IMR-90 (cell line): ENCODE measurements around the gene C7. TPM values are rescaled to one million over a fixed set of nuclear protein-coding genes. Genes with fewer than 3 reads are reported as not detected.

Source experiments
- ATAC-seq: fragments of 200-7000 bp; cut with Tn5 transposase; 2 replicates; pipeline ENCODE4 v1.9.1; 2020; ENCODE audit warnings: low read depth, mild to moderate bottlenecking, moderate library complexity
- BruUV-seq: library from RNA; stranded (reverse); fragments of 400-500 nt; replicated peaks from 2 replicates; lab custom pipeline; 2021; lab: Mats Ljungman, UMichigan
- CTCF ChIA-PET: fragments of 300-600 bp; formaldehyde crosslinking; extraction: SDS; loops from one replicate; lab custom pipeline; 2021; ENCODE audit warnings: antibody characterized with exemption; lab: Yijun Ruan, JAX
- POLR2A ChIA-PET: fragments of 300-600 bp; sonication (Branson Sonifier 250); formaldehyde crosslinking; loops from one replicate; lab custom pipeline; 2022; ENCODE audit warnings: antibody characterized with exemption; ENCODE audit not compliant: unreplicated experiment; lab: Charles Lee
- DNase-seq: peaks from one replicate; pipeline ENCODE4 v3.0.0; 2013
- H2AFZ ChIP-seq: replicated peaks from 2 replicates; pipeline ENCODE3; 2013; ENCODE audit warnings: low read length, mild to moderate bottlenecking; ENCODE audit not compliant: poor library complexity
- H2AK5ac ChIP-seq: 2 replicates; pipeline ENCODE4 v1.6.1; 2013; ENCODE audit warnings: low read depth, low read length, inconsistent platforms
- H2AK9ac ChIP-seq: replicated peaks from 2 replicates; pipeline ENCODE3; 2013; ENCODE audit warnings: mild to moderate bottlenecking, low read depth, low read length, moderate library complexity; ENCODE audit not compliant: poor library complexity
- H2BK120ac ChIP-seq: 2 replicates; pipeline ENCODE4 v1.6.1; 2013; ENCODE audit warnings: low read depth, low read length, inconsistent platforms
- H2BK15ac ChIP-seq: 3 replicates; pipeline ENCODE4 v1.6.1; 2013; ENCODE audit warnings: low read depth, low read length, inconsistent platforms
- H2BK20ac ChIP-seq: 2 replicates; pipeline ENCODE4 v1.6.1; 2013; ENCODE audit warnings: low read depth, mild to moderate bottlenecking, inconsistent platforms, low read length, moderate library complexity
- H2BK5ac ChIP-seq: 2 replicates; pipeline ENCODE4 v1.6.1; 2013; ENCODE audit warnings: mild to moderate bottlenecking, low read depth, low read length, inconsistent platforms; ENCODE audit not compliant: poor library complexity, severe bottlenecking
- H3K14ac ChIP-seq: replicated peaks from 2 replicates; pipeline ENCODE4 v1.6.1; 2013; ENCODE audit warnings: low read depth, low read length, inconsistent platforms
- H3K18ac ChIP-seq: 2 replicates; pipeline ENCODE4 v1.6.1; 2013; ENCODE audit warnings: low read depth, low read length, control low read depth
- H3K23ac ChIP-seq: 2 replicates; pipeline ENCODE4 v1.6.1; 2013; ENCODE audit warnings: low read depth, low read length, inconsistent platforms
- H3K27ac ChIP-seq: 2 replicates; pipeline ENCODE4 v1.5.1; 2013; ENCODE audit warnings: mild to moderate bottlenecking, control low read depth, low read length; ENCODE audit not compliant: insufficient read depth
- H3K27me3 ChIP-seq: 2 replicates; pipeline ENCODE4 v1.6.1; 2013; ENCODE audit warnings: low read length; ENCODE audit not compliant: control insufficient read depth, insufficient read depth
- H3K36me3 ChIP-seq: 2 replicates; pipeline ENCODE4 v1.6.1; 2013; ENCODE audit warnings: low read length, mixed read lengths; ENCODE audit not compliant: control insufficient read depth, insufficient read depth
- H3K4ac ChIP-seq: 2 replicates; pipeline ENCODE4 v1.6.1; 2013; ENCODE audit warnings: low read depth, low read length, inconsistent platforms
- H3K4me1 ChIP-seq: 2 replicates; pipeline ENCODE4 v1.6.1; 2013; ENCODE audit warnings: low read length, mixed read lengths; ENCODE audit not compliant: control insufficient read depth, insufficient read depth
- H3K4me2 ChIP-seq: 2 replicates; pipeline ENCODE4 v1.6.1; 2013; ENCODE audit warnings: low read depth, mild to moderate bottlenecking, control low read depth, low read length, moderate library complexity
- H3K4me3 ChIP-seq: 2 replicates; pipeline ENCODE4 v1.5.1; 2013; ENCODE audit warnings: low read depth, mild to moderate bottlenecking, control low read depth, low read length, moderate library complexity; ENCODE audit not compliant: insufficient read depth
- H3K56ac ChIP-seq: 2 replicates; pipeline ENCODE4 v1.6.1; 2013; ENCODE audit warnings: low read length, inconsistent platforms; ENCODE audit not compliant: insufficient read depth; ENCODE audit errors: extremely low read depth
- H3K79me1 ChIP-seq, 2 experiments: 2 replicates each; pipeline ENCODE4 v1.6.1; 2013; ENCODE audit warnings: low read length in 2 of 2, inconsistent platforms in 1 of 2, low read depth in 1 of 2
- H3K9ac ChIP-seq: 2 replicates; pipeline ENCODE4 v1.6.1; 2013; ENCODE audit warnings: low read depth, low read length, control low read depth
- H3K9me1 ChIP-seq: 2 replicates; pipeline ENCODE4 v1.6.1; 2013; ENCODE audit warnings: low read length, inconsistent platforms; ENCODE audit not compliant: insufficient read depth
- H3K9me3 ChIP-seq: 2 replicates; pipeline ENCODE4 v1.6.1; 2013; ENCODE audit warnings: low read length; ENCODE audit not compliant: control insufficient read depth, insufficient read depth
- H4K20me1 ChIP-seq: 2 replicates; pipeline ENCODE4 v1.6.1; 2013; ENCODE audit warnings: low read length, inconsistent platforms; ENCODE audit not compliant: insufficient read depth
- H4K5ac ChIP-seq: 2 replicates; pipeline ENCODE4 v1.6.1; 2013; ENCODE audit warnings: mild to moderate bottlenecking, low read depth, low read length, control low read depth
- H4K8ac ChIP-seq, 2 experiments: 2 replicates each; pipeline ENCODE4 v1.6.1; 2013; ENCODE audit warnings: low read depth in 2 of 2, low read length in 2 of 2, control low read depth in 1 of 2, inconsistent platforms in 1 of 2
- H4K91ac ChIP-seq: 2 replicates; pipeline ENCODE4 v1.6.1; 2013; ENCODE audit warnings: low read depth, low read length, inconsistent platforms; ENCODE audit not compliant: insufficient read depth
- CEBPB ChIP-seq: IDR thresholded peaks from 2 replicates; pipeline ENCODE4 v1.6.1; 2012; ENCODE audit warnings: low read depth, low read length, improper control_type of control experiment
- FOS ChIP-seq: fragments of 150-350 bp; IDR thresholded peaks from 2 replicates; pipeline ENCODE4 v1.6.1; 2016; ENCODE audit warnings: low read depth, low read length
- MAZ ChIP-seq: IDR thresholded peaks from 2 replicates; pipeline ENCODE4 v1.6.1; 2012; ENCODE audit warnings: low read depth, mild to moderate bottlenecking, low read length, improper control_type of control experiment, moderate library complexity, borderline replicate concordance
- MXI1 ChIP-seq: IDR thresholded peaks from 2 replicates; pipeline ENCODE4 v1.6.1; 2012; ENCODE audit warnings: low read depth, mild to moderate bottlenecking, low read length, moderate library complexity, borderline replicate concordance
- POLR2A ChIP-seq: IDR thresholded peaks from 2 replicates; pipeline ENCODE4 v1.6.1; 2012; ENCODE audit warnings: mild to moderate bottlenecking, low read depth, low read length
- RFX5 ChIP-seq: IDR thresholded peaks from 2 replicates; pipeline ENCODE4 v1.8.0; 2012; ENCODE audit warnings: low read depth, mild to moderate bottlenecking, low read length, moderate library complexity
- USF2 ChIP-seq: fragments of 150-350 bp; IDR thresholded peaks from 2 replicates; pipeline ENCODE4 v1.6.1; 2017; ENCODE audit warnings: mild to moderate bottlenecking, antibody characterized with exemption, low read length, low read depth
- WGBS, 2 experiments: methylation state at CpG; one replicate each; pipeline versions ENCODE4 v1.1.5 to v1.1.7; 2013; ENCODE audit warnings: missing lambda C conversion rate in 2 of 2; ENCODE audit not compliant: insufficient read length in 1 of 2; ENCODE audit errors: extremely low coverage in 2 of 2; 5-methylcytosine and 5-hydroxymethylcytosine counted together
- dilution Hi-C: fragments of 300-500 bp; cut with HindIII; formaldehyde crosslinking; loops from one replicate; pipeline ENCODE4 v1.14.3; 2018; ENCODE audit warnings: low sequenced_read_pairs; ENCODE audit not compliant: unreplicated experiment
- in situ Hi-C: fragments of 300-500 bp; cut with MboI; formaldehyde crosslinking; loops from 3 replicates; pipeline ENCODE4 v1.14.3; 2019; ENCODE audit warnings: low sequenced_read_pairs, inconsistent platforms, mixed read lengths
- intact Hi-C: fragments of 100-400 bp; cut with micrococcal nuclease; formaldehyde crosslinking; loops from 2 replicates; pipeline ENCODE4 v1.10.0; 2022
- polyA plus RNA-seq, 3 experiments: library from polyadenylated mRNA; depleted of rRNA; stranded (reverse); fragments of >200 nt; gene quantifications; 2 replicates each; pipeline ENCODE4 v1.2.3, GENCODE V29; 2012; ENCODE audit warnings: low replicate concordance in 1 of 3
- total RNA-seq: library from RNA; depleted of rRNA; stranded (reverse); fragments of >200 nt; gene quantifications from 2 replicates; pipeline ENCODE4 v1.2.3, GENCODE V29; 2012
- TF ChIP-seq, protein P1 (sequence below): conservative IDR thresholded peaks from 2 replicates; pipeline ENCODE4 v1.5.1; 2012; ENCODE audit warnings: mild to moderate bottlenecking, low read depth, low read length, improper control_type of control experiment

C7 gene
- total and polyA plus RNA-seq, 2 of the 4 experiments (the other 2 are of a cell fraction) = 0.54 to 1.8 TPM

DNA sequence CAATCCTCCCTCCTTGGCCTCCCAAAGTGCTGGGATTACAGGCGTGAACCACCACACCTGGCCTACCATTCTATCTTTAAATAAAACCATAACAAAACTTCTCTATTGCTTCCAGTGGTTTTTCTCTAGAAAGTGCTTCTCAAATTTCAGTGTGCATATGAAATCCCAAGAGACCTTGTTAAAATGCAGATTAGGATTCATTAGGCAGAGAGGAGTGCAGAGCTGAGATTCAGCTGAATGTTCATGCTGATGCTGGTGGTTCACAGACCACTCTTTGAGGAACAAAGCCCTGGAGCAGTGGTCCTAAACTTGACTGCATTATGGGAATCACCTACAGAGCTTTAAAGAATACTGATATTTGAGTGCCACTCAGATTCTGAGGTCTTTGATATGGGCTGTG is 39.9 kb upstream of the C7 start:
- WGBS, 2 experiments = no CpG with 5 or more reads among the region's 1 CpG
- ChIA-PET POLR2A (no interaction called here), CTCF (no interaction called here)
- H3K27me3 ChIP-seq = no peaks in the 10 kb centered on the region
- H3K4me2 ChIP-seq = no peak overlapping the region
- ATAC-seq (no peak), DNase-seq (no peak)
- H3K56ac ChIP-seq = no peak overlapping the region
- H3K4ac ChIP-seq = no peak overlapping the region
- TF ChIP-seq POLR2A = no peak
- TF ChIP-seq CEBPB = no peak
- TF ChIP-seq RFX5 = no peak
- TF ChIP-seq MAZ = no peak
- TF ChIP-seq, protein P1, sequence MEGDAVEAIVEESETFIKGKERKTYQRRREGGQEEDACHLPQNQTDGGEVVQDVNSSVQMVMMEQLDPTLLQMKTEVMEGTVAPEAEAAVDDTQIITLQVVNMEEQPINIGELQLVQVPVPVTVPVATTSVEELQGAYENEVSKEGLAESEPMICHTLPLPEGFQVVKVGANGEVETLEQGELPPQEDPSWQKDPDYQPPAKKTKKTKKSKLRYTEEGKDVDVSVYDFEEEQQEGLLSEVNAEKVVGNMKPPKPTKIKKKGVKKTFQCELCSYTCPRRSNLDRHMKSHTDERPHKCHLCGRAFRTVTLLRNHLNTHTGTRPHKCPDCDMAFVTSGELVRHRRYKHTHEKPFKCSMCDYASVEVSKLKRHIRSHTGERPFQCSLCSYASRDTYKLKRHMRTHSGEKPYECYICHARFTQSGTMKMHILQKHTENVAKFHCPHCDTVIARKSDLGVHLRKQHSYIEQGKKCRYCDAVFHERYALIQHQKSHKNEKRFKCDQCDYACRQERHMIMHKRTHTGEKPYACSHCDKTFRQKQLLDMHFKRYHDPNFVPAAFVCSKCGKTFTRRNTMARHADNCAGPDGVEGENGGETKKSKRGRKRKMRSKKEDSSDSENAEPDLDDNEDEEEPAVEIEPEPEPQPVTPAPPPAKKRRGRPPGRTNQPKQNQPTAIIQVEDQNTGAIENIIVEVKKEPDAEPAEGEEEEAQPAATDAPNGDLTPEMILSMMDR = no peak
- TF ChIP-seq FOS = no peak
- no peak for TF ChIP-seq MXI1
- TF ChIP-seq USF2 = no peak
- no peak overlapping the region for H4K8ac ChIP-seq
- H2AK9ac ChIP-seq = no peak overlapping the region
- H4K5ac ChIP-seq = no peak overlapping the region
- no peak overlapping the region for H2AK5ac ChIP-seq
- H2BK5ac ChIP-seq = no peak overlapping the region
- H2BK120ac ChIP-seq = no peak overlapping the region
- H3K79me1 ChIP-seq = no peaks in the 10 kb centered on the region
- H4K91ac ChIP-seq = no peak overlapping the region
- dilution Hi-C loops (no loop called here), in situ Hi-C loops (no loop called here), intact Hi-C loops (no loop called here)
- no peak overlapping the region for H2BK20ac ChIP-seq
- H3K23ac ChIP-seq = no peak overlapping the region
- no peaks in the 10 kb centered on the region for H3K36me3 ChIP-seq
- no peak overlapping the region for H3K14ac ChIP-seq
- no peaks in the 10 kb centered on the region for H3K9me1 ChIP-seq
- no peak overlapping the region for H2AFZ ChIP-seq
- H2BK15ac ChIP-seq = no peak overlapping the region
- H3K18ac ChIP-seq = no peak overlapping the region
- H3K9ac ChIP-seq = no peak overlapping the region
- H3K4me1 ChIP-seq = no peaks in the 10 kb centered on the region
- no peak overlapping the region for H3K27ac ChIP-seq
- BruUV-seq = no TSS peak
- H3K4me3 ChIP-seq = no peak overlapping the region
- H3K9me3 ChIP-seq = no peaks in the 10 kb centered on the region
- no peaks in the 10 kb centered on the region for H4K20me1 ChIP-seq
